ENCODE data around the gene DLEC1. TPM values are rescaled to one million over a fixed set of nuclear protein-coding genes. Genes with fewer than 3 reads are reported as not detected.

Gene DLEC1
- total RNA-seq, 2 experiments from 2014 or later = 3.8 to 4.2 TPM

GRCh38 chr3:38164643-38164951, 125.6 kb downstream of the DLEC1 start:
- peaks cover 50% of the 10 kb centered on the region for H3K4me1 Mint-ChIP-seq
- CTCF ChIA-PET = interaction anchor here (1.0 to 5.4 kb wide), 15 partner anchors 12 to 332 kb away, joined by 3 to 55 read pairs (median 6); partner anchors contain the start of genes ACAA1, EXOG, MYD88 and XYLB
- POLR2A ChIA-PET = interaction anchor here (0.6 to 6.1 kb wide), 31 partner anchors 9 to 355 kb away, joined by 3 to 286 read pairs (median 4); partner anchors contain the start of genes ACAA1, DLEC1, MYD88 and PLCD1

GRCh38 chr3:38164952-38165721, 126.1 kb downstream of the DLEC1 start, which contains the start of gene OXSR1:
TSS of gene OXSR1 (plus strand) at chr3:38165537. CDS start at chr3:38165877, 340 bp downstream.
- Mint-ChIP-seq H3K36me3 (ENCODE audit: low read depth) (peaks cover 20% of the 10 kb centered on the region), H3K27me3 (no peaks in the 10 kb centered on the region), H3K4me1 (peaks cover 51% of the 10 kb centered on the region), H3K4me3 (peak within 1 kb of the TSS; percentile 96), H3K9me3 (no peaks in the 10 kb centered on the region), H3K27ac (peak within 1 kb of the TSS; percentile 99)
- peak; percentile 99 for DNase-seq
- POLR2A ChIA-PET = interaction anchor here (0.6 to 6.1 kb wide), 38 partner anchors 9 to 354 kb away, joined by 3 to 286 read pairs (median 4); partner anchors contain the start of genes ACAA1, DLEC1, EXOG and MYD88
- CTCF ChIA-PET = interaction anchor here (0.5 to 5.4 kb wide), 16 partner anchors 12 to 332 kb away, joined by 3 to 55 read pairs (median 6); partner anchors contain the start of genes ACAA1, EXOG, MYD88 and XYLB

More at GRCh38 chr3:38164643-38164951, 125.6 kb downstream of the DLEC1 start:
- no peak for DNase-seq
- Mint-ChIP-seq H3K27ac (peak overlapping the region; percentile 99), H3K27me3 (no peaks in the 10 kb centered on the region), H3K4me3 (peak overlapping the region; percentile 96), H3K9me3 (no peaks in the 10 kb centered on the region), H3K36me3 (ENCODE audit: low read depth) (peaks cover 20% of the 10 kb centered on the region)

- no peaks in the 10 kb centered on the region for H3K9me3 Mint-ChIP-seq
- H3K27ac Mint-ChIP-seq = peak overlapping the region; percentile 99
- peak; percentile 51 for DNase-seq
- peak overlapping the region; percentile 96 for H3K4me3 Mint-ChIP-seq
- H3K36me3 Mint-ChIP-seq (ENCODE audit: low read depth) = peaks cover 25% of the 10 kb centered on the region
- peaks cover 58% of the 10 kb centered on the region for H3K4me1 Mint-ChIP-seq
- ChIA-PET CTCF (interaction anchor here (0.9 to 5.4 kb wide), 11 partner anchors 13 to 331 kb away, joined by 3 to 55 read pairs (median 5); partner anchors contain the start of genes ACAA1, DLEC1, EXOG and XYLB), POLR2A (interaction anchor here (0.7 to 6.1 kb wide), 29 partner anchors 8 to 331 kb away, joined by 3 to 286 read pairs (median 4); partner anchors contain the start of genes ACAA1, DLEC1, EXOG and MYD88)
- no peaks in the 10 kb centered on the region for H3K27me3 Mint-ChIP-seq
Observed at GRCh38 chr3:38165722-38166387, 126.8 kb downstream of the DLEC1 start.

GRCh38 chr3:38167591-38167990, 128.6 kb downstream of the DLEC1 start:
- H3K9me3 Mint-ChIP-seq = no peaks in the 10 kb centered on the region
- ChIA-PET CTCF (interaction anchor here (1.4 to 5.4 kb wide), 2 partner anchors 15 to 171 kb away, joined by 4 to 55 read pairs; no protein-coding TSS in a partner anchor), POLR2A (interaction anchor here (1.0 to 6.1 kb wide), 2 partner anchors 28 kb away, joined by 3 to 286 read pairs; partner anchors contain the start of genes ACAA1 and MYD88)
- H3K27me3 Mint-ChIP-seq = no peaks in the 10 kb centered on the region
- peaks cover 72% of the 10 kb centered on the region for H3K4me1 Mint-ChIP-seq
- peak overlapping the region; percentile 12 for H3K27ac Mint-ChIP-seq
- peak overlapping the region; percentile 96 for H3K4me3 Mint-ChIP-seq
- H3K36me3 Mint-ChIP-seq (ENCODE audit: low read depth) = peaks cover 28% of the 10 kb centered on the region
- no peak for DNase-seq

GRCh38 chr3:38168151-38169026, 129.4 kb downstream of the DLEC1 start:
- DNase-seq = no peak
- Mint-ChIP-seq H3K27me3 (no peaks in the 10 kb centered on the region), H3K36me3 (ENCODE audit: low read depth) (peaks cover 28% of the 10 kb centered on the region), H3K4me1 (peaks cover 74% of the 10 kb centered on the region), H3K9me3 (no peaks in the 10 kb centered on the region), H3K27ac (peak overlapping the region; percentile 3), H3K4me3 (no peak overlapping the region)
- ChIA-PET POLR2A (interaction anchor here (1.0 to 6.1 kb wide), 2 partner anchors 27 to 29 kb away, joined by 3 to 286 read pairs; partner anchors contain the start of genes ACAA1 and MYD88), CTCF (no interaction called here)

- Mint-ChIP-seq H3K27me3 (no peaks in the 10 kb centered on the region), H3K4me1 (peaks cover 74% of the 10 kb centered on the region), H3K27ac (no peak overlapping the region), H3K4me3 (no peak overlapping the region), H3K9me3 (no peaks in the 10 kb centered on the region), H3K36me3 (ENCODE audit: low read depth) (peaks cover 28% of the 10 kb centered on the region)
- ChIA-PET POLR2A (no interaction called here), CTCF (no interaction called here)
- no peak for DNase-seq
Observed at GRCh38 chr3:38169027-38169317, 130.0 kb downstream of the DLEC1 start.

- Mint-ChIP-seq H3K27ac (no peak overlapping the region), H3K36me3 (ENCODE audit: low read depth) (peaks cover 27% of the 10 kb centered on the region), H3K4me1 (peaks cover 81% of the 10 kb centered on the region), H3K4me3 (no peak overlapping the region), H3K9me3 (no peaks in the 10 kb centered on the region), H3K27me3 (no peaks in the 10 kb centered on the region)
- no peak for DNase-seq
- ChIA-PET POLR2A (interaction anchor here (1.8 to 2.6 kb wide), 2 partner anchors 32 to 34 kb away, joined by 4 to 12 read pairs; partner anchors contain the start of gene ACAA1), CTCF (interaction anchor here (0.8 to 2.7 kb wide), 2 partner anchors 7 to 50 kb away, joined by 3 to 11 read pairs; no protein-coding TSS in a partner anchor)
Observed at GRCh38 chr3:38170722-38171121, 131.7 kb downstream of the DLEC1 start.

GRCh38 chr3:38171622-38172021, 132.6 kb downstream of the DLEC1 start:
- POLR2A ChIA-PET = interaction anchor here (0.6 to 2.6 kb wide), 3 partner anchors 33 to 54 kb away, joined by 3 to 12 read pairs (median 4); partner anchors contain the start of gene ACAA1
- Mint-ChIP-seq H3K9me3 (no peaks in the 10 kb centered on the region), H3K36me3 (ENCODE audit: low read depth) (peaks cover 21% of the 10 kb centered on the region), H3K27me3 (no peaks in the 10 kb centered on the region), H3K4me1 (peaks cover 77% of the 10 kb centered on the region), H3K4me3 (no peak overlapping the region), H3K27ac (no peak overlapping the region)
- CTCF ChIA-PET = interaction anchor here (2.7 kb wide), 1 partner anchor 8 kb away, joined by 11 read pairs; no protein-coding TSS in a partner anchor
- DNase-seq = no peak

Other genes starting within 250 kb of the DLEC1 start
- 1 to 10 TPM; 2.0 to 4.1 TPM for gene CTDSPL, start 177.3 kb upstream of the DLEC1 start, total RNA-seq
- gene VILL, start 48.4 kb upstream of the DLEC1 start, total RNA-seq = 10 to 100 TPM; 18.4 to 18.7 TPM
- 10 to 100 TPM; 36.2 to 38.0 TPM for gene PLCD1, start 9.6 kb upstream of the DLEC1 start, total RNA-seq
- 10 to 100 TPM; 76.8 to 77.5 TPM for gene ACAA1, start 97.9 kb downstream of the DLEC1 start, total RNA-seq
- gene MYD88, start 99.5 kb downstream of the DLEC1 start, total RNA-seq = 10 to 100 TPM; 87.9 to 91.3 TPM
- gene OXSR1, start 126.3 kb downstream of the DLEC1 start, total RNA-seq = 10 to 100 TPM; 67.5 to 71.3 TPM
- gene SLC22A13, start 226.6 kb downstream of the DLEC1 start, total RNA-seq = under 1 TPM; 0.25 to 0.28 TPM
- not detected for gene SLC22A14, start 243.1 kb downstream of the DLEC1 start, total RNA-seq

Data from activated CD4-positive, alpha-beta memory T cell treated with anti-CD3 and anti-CD28 coated beads, Interleukin-2, amount 10 ng/mL, durations not matched to agents 7 days and 5 days (primary cell).